ENCODE results near the gene MMAB. TPM values are rescaled to one million over a fixed set of nuclear protein-coding genes. Genes with fewer than 3 reads are reported as not detected.

MMAB gene
- polyA plus RNA-seq, 1 experiment = 22.2 TPM

DNA sequence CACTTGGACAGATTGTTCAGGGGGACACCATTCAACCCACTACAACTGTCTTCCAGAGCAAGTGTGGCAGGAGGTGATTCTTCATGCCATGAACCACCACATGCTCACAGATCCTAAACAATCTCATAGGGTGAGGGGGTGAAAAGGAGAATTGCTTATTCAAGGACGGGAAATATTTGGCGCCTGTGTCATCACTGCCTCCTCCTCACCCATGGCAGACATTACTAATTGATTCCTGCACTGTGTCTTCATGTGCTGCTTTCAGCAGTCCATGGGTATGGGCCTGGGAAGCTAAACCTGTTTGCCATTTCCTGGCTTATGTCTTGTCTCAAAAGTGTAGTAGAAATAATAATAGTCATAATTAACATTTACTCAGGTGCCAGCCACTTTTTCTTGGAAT lies 31.3 kb downstream of the MMAB start:
- Histone ChIP-seq H3K36me3 (ENCODE audit: control insufficient read depth, insufficient read depth, low read length) (no peaks in the 10 kb centered on the region), H3K27me3 (ENCODE audit: control insufficient read depth, insufficient read depth, low read length) (no peaks in the 10 kb centered on the region), H3K4me3 (ENCODE audit: low read depth, low read length) (no peak overlapping the region)
- CTCF ChIA-PET = interaction anchor here (1.0 to 1.6 kb wide), 2 partner anchors 11 to 16 kb away, joined by 3 read pairs; no protein-coding TSS in a partner anchor
- no peak for DNase-seq (ENCODE audit: low read depth)
- TF ChIP-seq, protein P1, sequence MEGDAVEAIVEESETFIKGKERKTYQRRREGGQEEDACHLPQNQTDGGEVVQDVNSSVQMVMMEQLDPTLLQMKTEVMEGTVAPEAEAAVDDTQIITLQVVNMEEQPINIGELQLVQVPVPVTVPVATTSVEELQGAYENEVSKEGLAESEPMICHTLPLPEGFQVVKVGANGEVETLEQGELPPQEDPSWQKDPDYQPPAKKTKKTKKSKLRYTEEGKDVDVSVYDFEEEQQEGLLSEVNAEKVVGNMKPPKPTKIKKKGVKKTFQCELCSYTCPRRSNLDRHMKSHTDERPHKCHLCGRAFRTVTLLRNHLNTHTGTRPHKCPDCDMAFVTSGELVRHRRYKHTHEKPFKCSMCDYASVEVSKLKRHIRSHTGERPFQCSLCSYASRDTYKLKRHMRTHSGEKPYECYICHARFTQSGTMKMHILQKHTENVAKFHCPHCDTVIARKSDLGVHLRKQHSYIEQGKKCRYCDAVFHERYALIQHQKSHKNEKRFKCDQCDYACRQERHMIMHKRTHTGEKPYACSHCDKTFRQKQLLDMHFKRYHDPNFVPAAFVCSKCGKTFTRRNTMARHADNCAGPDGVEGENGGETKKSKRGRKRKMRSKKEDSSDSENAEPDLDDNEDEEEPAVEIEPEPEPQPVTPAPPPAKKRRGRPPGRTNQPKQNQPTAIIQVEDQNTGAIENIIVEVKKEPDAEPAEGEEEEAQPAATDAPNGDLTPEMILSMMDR (IDR thresholded peaks at IDR 0.05; ENCODE audit: insufficient read depth, low read depth, low read length) = no peak
- POLR2A ChIA-PET = no interaction called here

- ChIA-PET CTCF (interaction anchor here (1.0 to 1.6 kb wide), 2 partner anchors 12 to 15 kb away, joined by 3 read pairs; no protein-coding TSS in a partner anchor), POLR2A (no interaction called here)
- Histone ChIP-seq H3K36me3 (ENCODE audit: control insufficient read depth, insufficient read depth, low read length) (no peaks in the 10 kb centered on the region), H3K27me3 (ENCODE audit: control insufficient read depth, insufficient read depth, low read length) (no peaks in the 10 kb centered on the region), H3K4me3 (ENCODE audit: low read depth, low read length) (no peak overlapping the region)
- TF ChIP-seq, protein P1 (IDR thresholded peaks at IDR 0.05; ENCODE audit: insufficient read depth, low read depth, low read length) = no peak
- no peak for DNase-seq (ENCODE audit: low read depth)
Observed at GRCh38 chr12:109541413-109541726, 31.9 kb downstream of the MMAB start.

- Histone ChIP-seq H3K4me3 (ENCODE audit: low read depth, low read length) (no peak overlapping the region), H3K27me3 (ENCODE audit: control insufficient read depth, insufficient read depth, low read length) (no peaks in the 10 kb centered on the region), H3K36me3 (ENCODE audit: control insufficient read depth, insufficient read depth, low read length) (0 out of 2 replicates have a peak, but pooled peaks cover under 1% of the 10 kb centered on the region)
- DNase-seq (ENCODE audit: low read depth) = no peak
- ChIA-PET POLR2A (no interaction called here), CTCF (interaction anchor here (1.0 to 1.6 kb wide), 2 partner anchors 12 to 15 kb away, joined by 3 read pairs; no protein-coding TSS in a partner anchor)
- TF ChIP-seq, protein P1 (IDR thresholded peaks at IDR 0.05; ENCODE audit: insufficient read depth, low read depth, low read length) = no peak
Observed at GRCh38 chr12:109540526-109541412, 32.5 kb downstream of the MMAB start.

GRCh38 chr12:109539508-109539907 lies 33.8 kb downstream of the MMAB start:
- ChIA-PET CTCF (no interaction called here), POLR2A (no interaction called here)
- no peaks in the 10 kb centered on the region for H3K27me3 ChIP-seq (ENCODE audit: control insufficient read depth, insufficient read depth, low read length)
- TF ChIP-seq, protein P1 (IDR thresholded peaks at IDR 0.05; ENCODE audit: insufficient read depth, low read depth, low read length) = no peak
- H3K4me3 ChIP-seq (ENCODE audit: low read depth, low read length) = no peak overlapping the region
- no peak for DNase-seq (ENCODE audit: low read depth)
- H3K36me3 ChIP-seq (ENCODE audit: control insufficient read depth, insufficient read depth, low read length) = peaks cover 1% of the 10 kb centered on the region

DNA sequence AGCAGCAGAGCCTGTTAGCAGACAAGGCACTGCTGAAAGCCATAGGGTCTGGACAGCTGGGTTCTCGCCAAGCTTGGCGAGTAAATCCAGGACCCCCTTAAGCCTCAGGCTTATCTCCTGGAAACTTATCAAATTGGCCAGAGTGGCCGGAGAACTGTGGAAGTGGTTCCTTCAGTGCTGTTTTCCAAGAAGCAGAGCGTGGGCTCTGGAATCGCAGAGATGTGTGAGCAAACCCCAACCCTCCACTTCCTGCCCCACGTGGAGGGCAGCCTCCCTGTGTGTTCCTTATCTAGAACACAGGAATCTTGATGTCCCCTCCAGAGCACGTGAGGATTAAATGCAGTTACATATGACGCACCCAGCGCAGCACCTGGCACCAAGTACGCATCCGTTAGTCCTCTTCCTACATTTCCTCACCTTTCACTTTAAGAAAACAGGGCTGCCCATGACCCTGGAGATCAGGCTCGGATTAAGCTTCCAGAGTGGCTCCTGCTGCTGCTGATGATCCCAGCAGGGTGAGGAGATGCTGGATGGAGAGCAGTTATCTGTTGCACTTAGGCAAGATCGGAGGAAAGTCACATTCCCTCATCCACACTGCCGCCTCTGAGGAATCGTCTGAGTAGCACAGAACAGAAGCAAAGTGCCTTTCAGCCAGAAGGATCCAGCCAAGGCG lies 35.0 kb downstream of the MMAB start:
- H3K36me3 ChIP-seq (ENCODE audit: control insufficient read depth, insufficient read depth, low read length) = peaks cover 6% of the 10 kb centered on the region
- no peak overlapping the region for H3K4me3 ChIP-seq (ENCODE audit: low read depth, low read length)
- no peak for DNase-seq (ENCODE audit: low read depth)
- CTCF ChIA-PET = interaction anchor here (0.7 kb wide), 1 partner anchor 19 kb away, joined by 3 read pairs; no protein-coding TSS in a partner anchor
- TF ChIP-seq, protein P1 (IDR thresholded peaks at IDR 0.05; ENCODE audit: insufficient read depth, low read depth, low read length) = no peak
- POLR2A ChIA-PET = no interaction called here
- H3K27me3 ChIP-seq (ENCODE audit: control insufficient read depth, insufficient read depth, low read length) = no peaks in the 10 kb centered on the region
